SK-N-SH (cell line): Measurements from ENCODE around the gene CNTD1. TPM values are rescaled to one million over a fixed set of nuclear protein-coding genes. Genes with fewer than 3 reads are reported as not detected.
"Not testable (repeated sequence)": the region's sequence is repeated elsewhere in the genome, so short reads cannot be mapped to it uniquely, and the experiment has no call there.

Source experiments
- CTCF ChIA-PET: fragments of 300-600, 350-600 bp; formaldehyde crosslinking; extraction: SDS; loops from one replicate; lab custom pipeline; 2021; lab: Yijun Ruan, JAX
- POLR2A ChIA-PET: fragments of 350-600 bp; sonication (Branson Sonifier 250); formaldehyde crosslinking; extraction: SDS; loops from one replicate; lab custom pipeline; 2020; ENCODE audit warnings: antibody characterized with exemption, inconsistent platforms; lab: Yijun Ruan, JAX
- DNase-seq: peaks from one replicate; pipeline ENCODE4 v3.0.0; 2012
- H2AFZ ChIP-seq: fragments of 200-600 bp; sonication (generic); 2 replicates; pipeline ENCODE4 v1.8.1; 2016; ENCODE audit warnings: antibody characterized with exemption, mild to moderate bottlenecking, low read depth
- H3F3A ChIP-seq: fragments of 200-600 bp; sonication (generic); replicated peaks from 2 replicates; pipeline ENCODE3; 2016; ENCODE audit warnings: antibody characterized with exemption, mild to moderate bottlenecking; ENCODE audit not compliant: insufficient read depth
- H3K27ac ChIP-seq, 2 experiments: fragments of 200-500 bp in 1 of 2; fragments of 200-600 bp in 1 of 2; sonication (Bioruptor generic) in 1 of 2; sonication (generic), shearing (Covaris generic) in 1 of 2; 2 replicates each; pipeline versions ENCODE4 v1.5.1 to v1.6.1; 2014 to 2016; ENCODE audit warnings: low read depth in 2 of 2, inconsistent platforms in 1 of 2, low read length in 1 of 2, mild to moderate bottlenecking in 1 of 2, mixed read lengths in 1 of 2
- H3K27me3 ChIP-seq: fragments of 200-600 bp; sonication (generic), shearing (Covaris generic); 2 replicates; pipeline ENCODE4 v1.6.1; 2016; ENCODE audit warnings: mixed run types; ENCODE audit not compliant: insufficient read depth
- H3K36me3 ChIP-seq, 2 experiments: fragments of 200-500 bp in 1 of 2; fragments of 200-600 bp in 1 of 2; sonication (Bioruptor generic) in 1 of 2; sonication (generic) in 1 of 2; replicated peaks in 1 of 2; 2 replicates each; pipeline versions ENCODE3 to v1.5.1; 2014 to 2016; ENCODE audit warnings: low read length in 1 of 2, mild to moderate bottlenecking in 1 of 2; ENCODE audit not compliant: insufficient read depth in 2 of 2, control insufficient read depth in 1 of 2
- H3K4me1 ChIP-seq, 2 experiments: fragments of 200-500 bp in 1 of 2; fragments of 200-600 bp in 1 of 2; sonication (Bioruptor generic) in 1 of 2; sonication (generic), shearing (Covaris generic) in 1 of 2; 2 replicates each; pipeline versions ENCODE4 v1.5.1 to v1.6.1; 2014 to 2016; ENCODE audit warnings: low read depth in 1 of 2, low read length in 1 of 2, mixed run types in 1 of 2; ENCODE audit not compliant: insufficient read depth in 2 of 2, control insufficient read depth in 1 of 2
- H3K4me2 ChIP-seq: fragments of 200-600 bp; sonication (generic), shearing (Covaris generic); 2 replicates; pipeline ENCODE4 v1.6.1; 2017; ENCODE audit warnings: mixed run types
- H3K4me3 ChIP-seq, 2 experiments: fragments of 200-500 bp in 1 of 2; fragments of 200-600 bp in 1 of 2; sonication (Bioruptor generic) in 1 of 2; sonication (generic), shearing (Covaris generic) in 1 of 2; 2 replicates each; pipeline versions ENCODE4 v1.5.1 to v1.8.1; 2014 to 2016; ENCODE audit warnings: low read depth in 2 of 2, inconsistent platforms in 1 of 2, low read length in 1 of 2, mild to moderate bottlenecking in 1 of 2, mixed read lengths in 1 of 2, moderate library complexity in 1 of 2
- H3K79me2 ChIP-seq: fragments of 200-600 bp; sonication (generic); 2 replicates; pipeline ENCODE4 v1.8.1; 2017; ENCODE audit warnings: mild to moderate bottlenecking; ENCODE audit not compliant: insufficient read depth
- H3K9ac ChIP-seq: fragments of 200-600 bp; sonication (generic); 2 replicates; pipeline ENCODE4 v1.6.1; 2017; ENCODE audit warnings: mixed run types
- H3K9me2 ChIP-seq: fragments of 200-600 bp; sonication (generic); 2 replicates; pipeline ENCODE4 v1.6.1; 2017; ENCODE audit warnings: mixed run types
- H3K9me3 ChIP-seq: fragments of 200-600 bp; sonication (generic); 2 replicates; pipeline ENCODE4 v1.6.1; 2017; ENCODE audit warnings: mixed run types, mild to moderate bottlenecking, moderate library complexity
- H4K20me1 ChIP-seq: fragments of 200-600 bp; sonication (generic); 2 replicates; pipeline ENCODE4 v1.6.1; 2017; ENCODE audit warnings: mild to moderate bottlenecking, mixed run types; ENCODE audit not compliant: insufficient read depth
- MXI1 ChIP-seq: IDR thresholded peaks from 2 replicates; pipeline ENCODE4 v1.6.1; 2012; ENCODE audit warnings: mild to moderate bottlenecking, low read depth, low read length, improper control_type of control experiment
- REST ChIP-seq: IDR thresholded peaks from 2 replicates; pipeline ENCODE4 v1.6.1; 2012; ENCODE audit warnings: mild to moderate bottlenecking, low read depth, low read length, moderate library complexity
- TEAD4 ChIP-seq: IDR thresholded peaks from 2 replicates; pipeline ENCODE4 v1.4.0; 2012; ENCODE audit warnings: mild to moderate bottlenecking, borderline replicate concordance; ENCODE audit not compliant: insufficient read depth
- WGBS: methylation state at CpG from one replicate; pipeline ENCODE4 v1.1.6; 2017; ENCODE audit warnings: low lambda C conversion rate; 5-methylcytosine and 5-hydroxymethylcytosine counted together
- polyA plus RNA-seq, 3 experiments: library from polyadenylated mRNA; depleted of rRNA; stranded (reverse); fragments of >200 nt; gene quantifications; 2 replicates each; pipeline ENCODE4 v1.2.3, GENCODE V29; 2012

Gene CNTD1
- polyA plus RNA-seq, 1 of the 3 experiments (the other 2 are of a cell fraction): not detected

DNA sequence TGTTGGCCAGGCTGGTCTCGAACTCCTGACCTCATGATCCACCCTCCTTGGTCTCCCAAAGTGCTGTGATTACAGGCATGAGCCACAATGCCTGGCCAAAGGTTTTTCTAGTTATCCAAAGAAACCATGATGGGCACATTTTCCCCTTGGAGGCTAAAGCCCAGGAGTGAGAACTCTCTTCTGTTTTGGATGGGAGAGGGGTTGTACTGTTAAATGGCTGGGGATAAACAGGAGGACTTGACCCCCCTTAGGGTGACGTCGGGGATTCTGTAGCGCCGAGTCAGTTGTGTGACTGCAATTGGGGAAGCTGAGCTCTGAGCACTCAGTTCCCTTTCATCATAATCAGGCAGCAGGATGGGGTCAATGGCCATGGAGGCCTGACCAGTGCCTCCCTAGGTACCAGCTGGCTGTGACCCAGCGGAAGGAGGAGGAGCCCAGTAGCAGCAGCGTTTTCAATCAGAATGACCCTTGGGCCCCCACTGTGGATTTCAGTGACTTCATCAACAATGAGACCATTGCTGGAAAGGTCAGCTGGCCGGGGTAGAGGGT is 56.5 kb downstream of the CNTD1 start:
- no peak overlapping the region for H2AFZ ChIP-seq
- no peak overlapping the region for H3K4me3 ChIP-seq
- H3K27ac ChIP-seq: no peak overlapping the region
- no peak overlapping the region for H3K4me2 ChIP-seq
- WGBS: 57% methylated on average over 5 of the region's 8 CpGs
- POLR2A ChIA-PET: interaction anchor here (0.9 kb wide), 1 partner anchor 30 kb away, joined by 5 read pairs; no protein-coding TSS in a partner anchor
- TF ChIP-seq REST: no peak
- TF ChIP-seq TEAD4: no peak
- no peak for TF ChIP-seq MXI1
- DNase-seq: no peak
- no peaks in the 10 kb centered on the region for H4K20me1 ChIP-seq
- CTCF ChIA-PET: interaction anchor here (1.2 to 1.7 kb wide), 2 partner anchors 12 to 35 kb away, joined by 4 read pairs; no protein-coding TSS in a partner anchor
- no peaks in the 10 kb centered on the region for H3K36me3 ChIP-seq
- no peak overlapping the region for H3K9ac ChIP-seq
- no peaks in the 10 kb centered on the region for H3F3A ChIP-seq
- 0 out of 2 replicates have a peak, but pooled peaks cover 5% of the 10 kb centered on the region for H3K27me3 ChIP-seq
- no peaks in the 10 kb centered on the region for H3K9me3 ChIP-seq
- H3K4me1 ChIP-seq: no peaks in the 10 kb centered on the region; a peak in 1 of 4 replicates
- H3K9me2 ChIP-seq: no peaks in the 10 kb centered on the region
- no peaks in the 10 kb centered on the region for H3K79me2 ChIP-seq

DNA sequence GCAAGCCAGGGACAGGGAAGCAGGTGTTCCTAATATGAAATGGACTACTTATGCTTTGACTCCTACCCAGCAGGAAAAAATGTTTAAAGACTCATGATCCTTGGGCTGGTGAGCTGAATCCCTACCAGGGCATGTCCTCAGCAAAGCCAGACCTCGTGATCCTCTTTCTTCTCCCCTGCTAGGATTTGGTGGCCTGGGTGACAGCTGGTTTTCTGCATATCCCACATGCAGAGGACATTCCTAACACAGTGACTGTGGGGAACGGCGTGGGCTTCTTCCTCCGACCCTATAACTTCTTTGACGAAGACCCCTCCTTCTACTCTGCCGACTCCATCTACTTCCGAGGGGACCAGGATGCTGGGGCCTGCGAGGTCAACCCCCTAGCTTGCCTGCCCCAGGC is 57.4 kb downstream of the CNTD1 start:
- DNase-seq, H3K27ac ChIP-seq, H3K9me3 ChIP-seq, H2AFZ ChIP-seq, H3K27me3 ChIP-seq, H3K4me2 ChIP-seq, H3K9me2 ChIP-seq, POLR2A ChIA-PET, H3K4me1 ChIP-seq, H4K20me1 ChIP-seq, H3K79me2 ChIP-seq, H3F3A ChIP-seq, H3K36me3 ChIP-seq, H3K9ac ChIP-seq, H3K4me3 ChIP-seq: not testable (repeated sequence)
- WGBS: 83% methylated on average over 7 of the region's 8 CpGs
- CTCF ChIA-PET: interaction anchor here (1.2 kb wide), 1 partner anchor 13 kb away, joined by 4 read pairs; no protein-coding TSS in a partner anchor

GRCh38 chr17:42856516-42856915 is 57.9 kb downstream of the CNTD1 start:
- DNase-seq, H3K4me1 ChIP-seq, H4K20me1 ChIP-seq, H3K27ac ChIP-seq, POLR2A ChIA-PET, H3K79me2 ChIP-seq, H2AFZ ChIP-seq, H3K4me2 ChIP-seq, H3K9ac ChIP-seq, H3K9me3 ChIP-seq, H3K4me3 ChIP-seq, H3K9me2 ChIP-seq, H3K36me3 ChIP-seq, CTCF ChIA-PET, H3K27me3 ChIP-seq, H3F3A ChIP-seq: not testable (repeated sequence)
- WGBS: 83% methylated on average over 6 of the region's 8 CpGs
